HepG2 (cell line): ENCODE measurements around the gene PFKP. TPM values are rescaled to one million over a fixed set of nuclear protein-coding genes. Genes with fewer than 3 reads are reported as not detected.

Experiments
- ATAC-seq: fragments of 200-7000 bp; cut with Tn5 transposase; 3 replicates; pipeline ENCODE4 v1.9.1; 2020; ENCODE audit warnings: mild to moderate bottlenecking, moderate library complexity
- BruUV-seq: library from RNA; stranded (reverse); fragments of 400-500 nt; replicated peaks from 2 replicates; lab custom pipeline; 2021; lab: Mats Ljungman, UMichigan
- CTCF ChIA-PET: fragments of 300-600 bp; formaldehyde crosslinking; extraction: SDS; loops from one replicate; lab custom pipeline; 2021; ENCODE audit warnings: low total read pairs, inconsistent platforms, low intra/inter-chr PET ratio; lab: Yijun Ruan, JAX
- POLR2A ChIA-PET: fragments of 350-600 bp; sonication (Branson Sonifier 250); formaldehyde crosslinking; loops from one replicate; lab custom pipeline; 2020; ENCODE audit warnings: antibody characterized with exemption, inconsistent platforms; lab: Yijun Ruan, JAX
- DNase-seq: peaks from one replicate; pipeline ENCODE4 v3.0.0-alpha.2; 2015; ENCODE audit warnings: low spot score
- FAIRE-seq: peaks from 3 replicates; lab custom pipeline; 2011; peaks lifted over from hg19 to GRCh38; lab: Jason Lieb, UNC
- H2AFZ ChIP-seq: one replicate; pipeline ENCODE4 v1.6.1; 2011; ENCODE audit warnings: low read length, inconsistent platforms
- H3K27ac ChIP-seq: fragments of 300-600 bp; 3 replicates; pipeline ENCODE4 v1.8.0; 2011; ENCODE audit warnings: mixed run types, mild to moderate bottlenecking, mixed read lengths, low read length, inconsistent platforms; ENCODE audit not compliant: insufficient read depth; ENCODE audit errors: extremely low read length
- H3K27me3 ChIP-seq, 2 experiments: fragments of 200-600 bp in 1 of 2; 2 replicates in 1 of 2; 3 replicates in 1 of 2; pipeline versions ENCODE4 v1.6.0 to v1.8.0; 2011; ENCODE audit warnings: low read length in 2 of 2, mild to moderate bottlenecking in 2 of 2, moderate library complexity in 2 of 2, inconsistent platforms in 1 of 2; ENCODE audit not compliant: insufficient read depth in 2 of 2, control insufficient read depth in 1 of 2
- H3K36me3 ChIP-seq, 2 experiments: fragments of 200-600 bp in 1 of 2; replicated peaks in 1 of 2; 2 replicates in 1 of 2; 3 replicates in 1 of 2; pipeline versions ENCODE4 v1.5.1 to v1.8.0; 2011; ENCODE audit warnings: low read length in 2 of 2, inconsistent platforms in 1 of 2; ENCODE audit not compliant: insufficient read depth in 2 of 2, control insufficient read depth in 1 of 2
- H3K4me1 ChIP-seq: 2 replicates; pipeline ENCODE4 v1.5.1; 2012; ENCODE audit warnings: low read length, inconsistent platforms; ENCODE audit not compliant: insufficient read depth
- H3K4me2 ChIP-seq: 2 replicates; pipeline ENCODE4 v1.6.0; 2011; ENCODE audit warnings: low read depth, low read length, inconsistent platforms
- H3K4me3 ChIP-seq, 3 experiments: fragments of 200-600 bp in 1 of 3; sonication (generic), shearing (Covaris generic) in 1 of 3; replicated peaks in 1 of 3; 2 replicates each; pipeline ENCODE4 v1.5.1; 2011 to 2016; ENCODE audit warnings: low read length in 3 of 3, inconsistent platforms in 2 of 3, low read depth in 2 of 3, mild to moderate bottlenecking in 2 of 3, control low read depth in 1 of 3, mixed read lengths in 1 of 3; ENCODE audit not compliant: insufficient read depth in 1 of 3
- H3K79me2 ChIP-seq: one replicate; pipeline ENCODE4 v1.6.1; 2011; ENCODE audit warnings: low read length, inconsistent platforms; ENCODE audit not compliant: insufficient read depth
- H3K9ac ChIP-seq: 2 replicates; pipeline ENCODE4 v1.6.0; 2011; ENCODE audit warnings: mild to moderate bottlenecking, low read depth, low read length, inconsistent platforms; ENCODE audit not compliant: insufficient read depth
- H3K9me3 ChIP-seq: 2 replicates; pipeline ENCODE4 v1.5.1; 2012; ENCODE audit warnings: mild to moderate bottlenecking, low read length
- H4K20me1 ChIP-seq: 2 replicates; pipeline ENCODE4 v1.6.0; 2011; ENCODE audit warnings: inconsistent platforms, mild to moderate bottlenecking, low read length, moderate library complexity; ENCODE audit not compliant: insufficient read depth
- CHCHD3 ChIP-seq: sonication (generic); formaldehyde crosslinking; IDR thresholded peaks from 2 replicates; pipeline ENCODE4 v1.8.0; 2022; ENCODE audit warnings: mild to moderate bottlenecking, missing genetic modification reagents, moderate library complexity
- HMGXB3 ChIP-seq: sonication (generic); formaldehyde crosslinking; IDR thresholded peaks from 2 replicates; pipeline ENCODE4 v1.4.0; 2020; ENCODE audit warnings: missing genetic modification reagents, borderline replicate concordance
- KLF9 ChIP-seq: IDR thresholded peaks from 2 replicates; pipeline ENCODE4 v1.6.1; 2016; ENCODE audit warnings: low read depth
- NFAT5 ChIP-seq: sonication (generic); formaldehyde crosslinking; IDR thresholded peaks from 2 replicates; pipeline ENCODE4 v1.4.0; 2020; ENCODE audit warnings: missing genetic modification reagents
- PATZ1 ChIP-seq: sonication (generic); formaldehyde crosslinking; IDR thresholded peaks from 2 replicates; pipeline ENCODE4 v1.4.0; 2020; ENCODE audit warnings: missing genetic modification reagents
- PHF21A ChIP-seq: sonication (generic); formaldehyde crosslinking; IDR thresholded peaks from 2 replicates; pipeline ENCODE4 v1.5.0; 2020; ENCODE audit warnings: mild to moderate bottlenecking, missing genetic modification reagents
- TOPORS ChIP-seq: sonication (generic); formaldehyde crosslinking; IDR thresholded peaks from 2 replicates; pipeline ENCODE4 v1.8.0; 2023; ENCODE audit warnings: mild to moderate bottlenecking, missing genetic modification reagents
- YY1 ChIP-seq: IDR thresholded peaks from 2 replicates; pipeline ENCODE4 v1.6.1; 2011; ENCODE audit warnings: low read length, low read depth, moderate library complexity, mild to moderate bottlenecking; ENCODE audit not compliant: insufficient read depth, insufficient replicate concordance
- ZNF180 ChIP-seq: sonication (generic); formaldehyde crosslinking; IDR thresholded peaks from 2 replicates; pipeline ENCODE4 v1.4.0; 2020; ENCODE audit warnings: low read depth, missing genetic modification reagents, borderline replicate concordance
- ZNF260 ChIP-seq: sonication (generic); formaldehyde crosslinking; IDR thresholded peaks from 2 replicates; pipeline ENCODE4 v1.4.0; 2020; ENCODE audit warnings: missing genetic modification reagents, low read depth, mild to moderate bottlenecking, borderline replicate concordance
- ZNF543 ChIP-seq: sonication (generic); formaldehyde crosslinking; IDR thresholded peaks from 2 replicates; pipeline ENCODE4 v1.4.0; 2020; ENCODE audit warnings: mild to moderate bottlenecking, missing genetic modification reagents
- ZNF580 ChIP-seq: IDR thresholded peaks from 2 replicates; pipeline ENCODE4 v1.6.1; 2016; ENCODE audit warnings: low read depth, borderline replicate concordance
- ZNF672 ChIP-seq: sonication (generic); formaldehyde crosslinking; IDR thresholded peaks from 2 replicates; pipeline ENCODE4 v1.8.1; 2022; ENCODE audit warnings: missing genetic modification reagents
- WGBS: methylation state at CpG from one replicate; pipeline ENCODE4 v1.1.6; 2017; ENCODE audit warnings: low lambda C conversion rate; 5-methylcytosine and 5-hydroxymethylcytosine counted together
- in situ Hi-C: cut with HindIII; loops from 2 replicates; pipeline ENCODE4 v1.10.0; 2017; ENCODE audit warnings: low pct_unique_long_range_greater_than_20kb; ENCODE audit not compliant: extremely low pct_ligation_motif_present
- intact Hi-C: fragments of 100-400 bp; cut with micrococcal nuclease; formaldehyde crosslinking; loops from one replicate; pipeline ENCODE4 v1.10.0; 2022; ENCODE audit not compliant: unreplicated experiment
- polyA plus RNA-seq, 8 experiments: library from polyadenylated mRNA; depleted of rRNA in 3 of 8; stranded (reverse) in 7 of 8; unstranded in 1 of 8; fragments of >200 nt; fragmentation: Illumina TruSeq in 4 of 8; extraction: Trizol in 4 of 8; gene quantifications; 2 replicates each; pipeline versions ENCODE4 v1.2.1 to v1.2.3, GENCODE V29; 2011 to 2016; ENCODE audit warnings: low read depth in 4 of 8, missing spikeins in 1 of 8, mixed read lengths in 1 of 8; ENCODE audit not compliant: insufficient read depth in 1 of 8
- total RNA-seq, 5 experiments: library from RNA; depleted of rRNA; stranded (reverse); fragments of >200 nt; fragmentation: Illumina TruSeq; extraction: Trizol; gene quantifications; 2 replicates each; pipeline ENCODE4 v1.2.3, GENCODE V29; 2016; ENCODE audit warnings: low read depth in 1 of 5

PFKP gene
- total and polyA plus RNA-seq, 2 of the 13 experiments (the other 11 are each of a cell fraction or from before 2014, with no cell fraction given), result 0.80 to 2.4 TPM

GRCh38 chr10:3140280-3140679, 72.9 kb downstream of the PFKP start:
- CTCF ChIA-PET, result no interaction called here
- H3K36me3 ChIP-seq, result peaks cover 20 to 60% of the 10 kb centered on the region in 2 experiments; a peak in 4 of 5 replicates
- no TSS peak for BruUV-seq
- 98% methylated on average over 9 of the region's 9 CpGs for WGBS
- in situ Hi-C loops, result no loop called here
- H2AFZ ChIP-seq, result no peak overlapping the region
- H3K27ac ChIP-seq, result no peak overlapping the region
- no peak overlapping the region for H3K4me3 ChIP-seq
- H3K9ac ChIP-seq, result no peak overlapping the region
- FAIRE-seq (no peak), ATAC-seq (no peak), DNase-seq (no peak)
- intact Hi-C loops, result no loop called here
- no peaks in the 10 kb centered on the region for H4K20me1 ChIP-seq
- H3K27me3 ChIP-seq, result no peaks in the 10 kb centered on the region
- H3K4me2 ChIP-seq, result no peak overlapping the region
- POLR2A ChIA-PET, result no interaction called here
- no peaks in the 10 kb centered on the region for H3K4me1 ChIP-seq
- H3K79me2 ChIP-seq, result no peaks in the 10 kb centered on the region
- H3K9me3 ChIP-seq, result no peaks in the 10 kb centered on the region
- TF ChIP-seq ZNF180 (CRISPR knock-in tag) (no peak), CHCHD3 (CRISPR knock-in tag) (no peak), ZNF543 (CRISPR knock-in tag) (no peak), HMGXB3 (CRISPR knock-in tag) (no peak), ZNF580 (no peak), PATZ1 (CRISPR knock-in tag) (no peak), NFAT5 (CRISPR knock-in tag) (no peak), TOPORS (CRISPR knock-in tag) (no peak), ZNF260 (CRISPR knock-in tag) (no peak), KLF9 (CRISPR knock-in tag) (no peak), ZNF672 (CRISPR knock-in tag) (no peak), PHF21A (CRISPR knock-in tag) (no peak), YY1 (no peak)
